Ureter (tissue), 1 donor: ENCODE measurements around the gene DTX2. TPM values are rescaled to one million over a fixed set of nuclear protein-coding genes. Genes with fewer than 3 reads are reported as not detected.
"Not testable (repeated sequence)": the region's sequence is repeated elsewhere in the genome, so short reads cannot be mapped to it uniquely, and the experiment has no call there.

Experiments
- DNase-seq: peaks from one replicate; pipeline ENCODE4 v3.0.0-alpha.2; 2020; ENCODE audit warnings: low spot score
- total RNA-seq: library from RNA; stranded (reverse); gene quantifications from one replicate; pipeline ENCODE4 v1.2.4, GENCODE V29; 2023
- donor health status: DM: yes; HTN: yes; CAD: no.

The DTX2 gene
- total RNA-seq, 1 donor from 2014 or later: 67.8 TPM

GRCh38 chr7:76492139-76492538 lies 30.6 kb downstream of the DTX2 start:
- not testable (repeated sequence) for DNase-seq

- not testable (repeated sequence) for DNase-seq
Observed at GRCh38 chr7:76495717-76496116, 34.2 kb downstream of the DTX2 start.

- not testable (repeated sequence) for DNase-seq
Observed at GRCh38 chr7:76497918-76498582, 36.5 kb downstream of the DTX2 start.

DNA sequence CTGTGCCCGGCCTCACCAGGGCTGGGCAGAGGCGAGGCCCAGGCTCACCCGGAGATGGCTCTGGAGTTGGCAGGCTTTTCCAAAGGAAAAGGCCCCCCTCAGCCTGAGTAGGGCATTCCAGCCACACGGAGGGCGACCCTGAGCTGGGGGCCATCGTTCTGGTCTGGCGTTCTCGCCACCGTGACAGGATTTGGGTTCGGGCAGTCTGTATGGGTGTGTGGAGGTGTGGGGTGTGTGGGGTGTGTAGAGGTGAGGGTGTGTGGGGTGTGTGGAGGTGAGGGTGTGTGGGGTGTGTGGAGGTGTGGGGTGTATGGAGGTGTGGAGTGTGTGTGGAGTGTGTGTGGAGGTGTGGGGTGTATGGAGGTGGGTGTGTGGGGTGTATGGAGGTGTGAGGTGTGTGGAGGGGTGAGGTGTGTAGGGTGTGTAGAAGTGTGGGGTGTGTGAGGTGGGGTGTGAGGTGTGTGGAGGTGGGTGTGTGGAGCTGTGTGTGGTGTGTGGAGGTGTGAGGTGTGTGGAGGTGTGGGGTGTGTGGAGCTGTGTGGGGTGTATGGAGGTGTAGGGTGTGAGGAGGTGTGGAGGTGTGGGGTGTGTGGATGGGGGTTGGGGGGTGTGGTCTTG lies 37.2 kb downstream of the DTX2 start:
- DNase-seq: not testable (repeated sequence)

DNA sequence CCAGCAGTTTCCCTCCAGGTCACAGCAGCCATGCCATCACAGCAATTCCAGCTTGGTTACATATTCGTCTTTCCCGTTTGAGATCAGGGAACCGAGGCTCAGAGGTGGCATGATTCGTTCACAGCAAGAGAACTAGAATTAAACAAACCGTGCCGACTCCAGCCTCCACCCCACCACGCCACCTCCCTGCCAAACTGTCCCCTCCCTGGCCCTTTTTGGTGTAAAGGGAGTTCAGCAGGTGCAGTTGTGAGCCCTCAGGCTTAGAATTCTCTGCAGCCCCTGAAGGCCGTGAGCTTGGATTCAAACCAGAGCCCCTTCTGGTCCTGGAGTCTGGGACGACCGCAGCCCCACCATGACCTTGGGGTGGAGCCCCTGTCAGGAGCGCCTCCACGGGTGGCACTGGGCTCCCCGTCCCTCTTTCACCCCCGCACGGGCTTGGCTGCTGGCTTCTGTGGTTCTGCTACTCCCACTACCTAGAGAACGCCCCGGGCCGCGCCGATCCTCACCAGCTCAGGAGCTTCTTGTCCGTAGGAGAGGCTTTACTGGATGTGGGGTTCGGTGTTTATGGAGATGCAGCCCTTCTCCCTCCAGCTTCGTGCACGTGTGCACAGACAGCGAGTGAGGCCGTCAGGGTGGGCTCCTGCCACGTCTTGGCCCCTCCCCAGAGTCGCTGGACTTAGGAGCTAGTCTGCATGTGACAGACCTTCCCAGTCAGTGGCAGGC lies 37.9 kb downstream of the DTX2 start:
- DNase-seq: not testable (repeated sequence)

- DNase-seq: not testable (repeated sequence)
Observed at GRCh38 chr7:76499924-76500241, 38.4 kb downstream of the DTX2 start.

- DNase-seq: not testable (repeated sequence)
Observed at GRCh38 chr7:76502224-76502623, 40.7 kb downstream of the DTX2 start.

GRCh38 chr7:76502836-76503235 lies 41.3 kb downstream of the DTX2 start:
- DNase-seq: not testable (repeated sequence)

GRCh38 chr7:76503244-76503643 lies 41.7 kb downstream of the DTX2 start:
- not testable (repeated sequence) for DNase-seq

DNA sequence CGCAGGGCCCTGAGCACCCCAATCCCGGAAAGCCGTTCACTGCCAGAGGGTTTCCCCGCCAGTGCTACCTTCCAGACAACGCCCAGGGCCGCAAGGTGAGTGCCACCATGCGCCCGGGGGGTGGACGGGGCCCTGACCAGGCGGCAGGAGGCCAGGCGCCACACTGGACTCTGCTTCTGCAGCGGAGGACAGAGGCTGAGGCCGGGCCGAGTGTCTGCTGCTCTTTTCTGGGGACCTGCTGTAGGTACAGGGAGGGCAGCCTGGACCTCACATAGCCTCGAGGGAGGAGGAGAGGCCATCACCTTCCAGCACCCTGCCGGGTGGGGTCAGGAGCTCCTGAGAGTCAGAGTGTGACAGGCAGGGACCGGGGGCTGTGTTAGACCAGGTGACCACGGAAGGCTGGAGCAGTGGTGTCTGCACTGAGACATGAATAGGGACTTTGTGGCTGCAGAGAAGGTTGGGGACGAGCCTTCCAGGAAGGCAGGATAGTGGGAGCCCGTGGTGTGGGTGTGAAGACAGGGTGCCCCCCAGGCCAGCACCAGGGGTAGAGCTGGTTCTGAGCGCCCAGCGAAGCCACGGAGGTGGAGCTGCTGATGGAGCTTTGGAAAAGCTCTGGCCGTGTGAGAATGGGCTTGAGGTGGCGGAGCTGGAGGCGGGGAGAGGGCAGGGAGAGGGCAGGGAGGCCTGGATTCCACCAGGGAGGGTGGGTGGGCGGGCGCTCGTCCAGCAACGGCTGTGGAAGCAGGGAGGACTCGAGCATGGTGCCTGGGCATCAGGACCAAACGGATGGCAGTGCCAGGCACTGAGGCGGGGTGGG lies 43.0 kb downstream of the DTX2 start:
- DNase-seq: peak; percentile 32

DNA sequence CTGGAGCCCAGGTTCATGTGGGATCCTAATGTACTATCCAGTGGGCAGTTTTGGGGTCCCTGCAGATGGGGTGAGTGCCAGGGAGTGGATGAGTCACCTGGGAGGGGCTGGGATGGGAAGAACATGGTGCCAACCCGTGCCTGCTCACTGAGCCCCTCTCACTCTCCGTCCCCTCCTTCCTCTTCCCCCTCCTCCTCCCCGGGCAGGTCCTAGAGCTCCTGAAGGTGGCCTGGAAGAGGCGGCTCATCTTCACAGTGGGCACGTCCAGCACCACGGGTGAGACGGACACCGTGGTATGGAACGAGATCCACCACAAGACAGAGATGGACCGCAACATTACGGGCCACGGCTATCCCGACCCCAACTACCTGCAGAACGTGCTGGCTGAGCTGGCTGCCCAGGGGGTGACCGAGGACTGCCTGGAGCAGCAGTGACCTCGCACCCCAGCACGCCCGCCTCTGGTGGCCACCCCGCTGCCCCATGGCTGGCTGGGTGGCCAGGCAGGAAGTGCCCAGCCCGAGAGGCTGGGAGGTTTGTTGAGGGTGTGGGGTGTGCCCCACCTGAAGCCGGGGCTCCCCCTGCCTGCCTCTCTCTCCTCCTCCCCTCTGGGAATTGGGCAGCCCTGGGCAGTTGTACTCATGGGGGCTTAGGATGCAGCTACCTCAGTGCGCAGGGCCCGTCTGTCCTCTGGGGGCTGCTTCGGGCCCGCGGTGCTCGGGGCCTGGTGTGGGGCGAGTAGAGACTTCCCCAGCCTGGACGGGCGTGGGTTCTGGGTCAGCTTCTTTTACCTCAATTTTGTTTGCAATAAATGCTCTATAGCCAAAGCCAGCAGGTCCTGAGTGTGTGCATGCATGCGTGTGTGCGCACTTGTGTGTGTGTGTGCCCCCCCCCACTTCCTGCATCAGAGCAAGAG lies 43.9 kb downstream of the DTX2 start:
- peak; percentile 42 for DNase-seq

DNA sequence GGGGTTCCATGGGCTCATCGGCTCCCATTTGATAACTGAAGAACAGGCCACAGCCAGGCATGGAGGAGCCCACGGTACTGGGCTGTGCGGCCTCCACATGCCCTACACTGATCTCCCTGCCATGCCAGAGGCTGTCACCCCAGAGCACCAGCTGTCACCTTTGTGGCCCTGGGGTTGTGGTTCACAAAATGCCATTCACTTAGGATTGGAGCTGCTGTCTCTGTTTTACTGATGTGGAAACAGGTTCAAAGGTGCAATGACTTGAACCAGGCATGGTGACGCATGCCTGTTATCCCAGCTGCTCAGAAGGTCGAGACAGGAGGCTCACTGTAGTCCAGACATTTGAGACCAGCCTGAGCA lies 44.6 kb downstream of the DTX2 start:
- DNase-seq: peak; percentile 34

DNA sequence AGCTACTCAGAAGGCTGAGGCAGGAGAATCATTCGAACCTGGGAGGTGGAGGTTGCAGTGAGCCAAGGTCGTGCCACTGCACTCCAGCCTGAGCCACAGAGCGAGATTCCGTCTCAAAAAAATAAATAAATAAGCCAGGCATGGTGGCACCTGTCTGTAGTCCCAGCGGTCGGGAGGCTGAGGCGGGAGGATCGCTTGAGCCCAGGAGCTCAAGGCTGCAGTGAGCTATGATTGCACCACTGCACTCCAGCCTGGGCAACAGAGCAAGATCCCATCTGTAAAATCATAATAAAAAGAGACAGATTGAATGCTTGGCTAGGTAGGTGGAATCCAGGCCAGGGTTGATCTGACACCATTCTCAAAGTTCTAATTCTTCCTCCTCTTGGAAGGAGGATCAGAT lies 45.1 kb downstream of the DTX2 start:
- DNase-seq: peak; percentile 28

- DNase-seq: peak; percentile 31
Observed at GRCh38 chr7:76507723-76508406, 46.4 kb downstream of the DTX2 start.

- DNase-seq: peak; percentile 75
Observed at GRCh38 chr7:76509931-76510877, 48.7 kb downstream of the DTX2 start, which contains the start of gene UPK3B. Gene UPK3B, plus strand, starts transcription at chr7:76510552. Its CDS starts 101 bp downstream, at chr7:76510653.

DNA sequence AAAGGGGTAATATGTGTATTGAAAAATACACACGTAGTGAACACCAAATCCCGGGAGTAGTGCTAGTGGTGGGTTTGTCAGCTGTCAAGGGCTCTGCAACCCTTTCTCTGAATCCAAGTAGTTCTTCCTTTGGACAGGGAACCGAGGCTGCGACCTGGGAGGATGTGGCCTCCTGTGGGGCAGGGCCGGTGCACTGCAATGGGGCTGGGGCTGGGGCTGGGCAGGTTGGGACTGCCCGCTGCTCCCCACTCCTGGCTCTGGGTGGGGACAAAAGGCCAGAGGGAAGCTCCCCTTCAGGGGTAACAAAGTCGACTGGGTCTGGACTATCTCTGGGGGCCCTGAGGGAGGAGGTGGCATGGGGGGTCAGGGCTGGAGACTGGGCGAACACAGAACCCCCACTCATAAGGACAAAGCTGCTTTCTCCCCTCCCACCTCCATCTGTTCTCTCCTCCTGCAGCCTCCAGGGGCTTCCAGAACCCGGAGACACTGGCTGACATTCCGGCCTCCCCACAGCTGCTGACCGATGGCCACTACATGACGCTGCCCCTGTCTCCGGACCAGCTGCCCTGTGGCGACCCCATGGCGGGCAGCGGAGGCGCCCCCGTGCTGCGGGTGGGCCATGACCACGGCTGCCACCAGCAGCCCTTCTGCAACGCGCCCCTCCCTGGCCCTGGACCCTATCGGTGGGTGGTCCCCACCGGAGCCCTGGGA lies 49.8 kb downstream of the DTX2 start:
- peak; percentile 50 for DNase-seq

- peak; percentile 43 for DNase-seq
Observed at GRCh38 chr7:76511911-76512885, 50.7 kb downstream of the DTX2 start.
